ENCODE results near the gene RIN1. TPM values are rescaled to one million over a fixed set of nuclear protein-coding genes. Genes with fewer than 3 reads are reported as not detected.

Gene RIN1
- total and polyA plus RNA-seq, 2 of the 13 experiments (the other 11 are each of a cell fraction or from before 2014, with no cell fraction given) = 2.4 to 4.1 TPM

DNA sequence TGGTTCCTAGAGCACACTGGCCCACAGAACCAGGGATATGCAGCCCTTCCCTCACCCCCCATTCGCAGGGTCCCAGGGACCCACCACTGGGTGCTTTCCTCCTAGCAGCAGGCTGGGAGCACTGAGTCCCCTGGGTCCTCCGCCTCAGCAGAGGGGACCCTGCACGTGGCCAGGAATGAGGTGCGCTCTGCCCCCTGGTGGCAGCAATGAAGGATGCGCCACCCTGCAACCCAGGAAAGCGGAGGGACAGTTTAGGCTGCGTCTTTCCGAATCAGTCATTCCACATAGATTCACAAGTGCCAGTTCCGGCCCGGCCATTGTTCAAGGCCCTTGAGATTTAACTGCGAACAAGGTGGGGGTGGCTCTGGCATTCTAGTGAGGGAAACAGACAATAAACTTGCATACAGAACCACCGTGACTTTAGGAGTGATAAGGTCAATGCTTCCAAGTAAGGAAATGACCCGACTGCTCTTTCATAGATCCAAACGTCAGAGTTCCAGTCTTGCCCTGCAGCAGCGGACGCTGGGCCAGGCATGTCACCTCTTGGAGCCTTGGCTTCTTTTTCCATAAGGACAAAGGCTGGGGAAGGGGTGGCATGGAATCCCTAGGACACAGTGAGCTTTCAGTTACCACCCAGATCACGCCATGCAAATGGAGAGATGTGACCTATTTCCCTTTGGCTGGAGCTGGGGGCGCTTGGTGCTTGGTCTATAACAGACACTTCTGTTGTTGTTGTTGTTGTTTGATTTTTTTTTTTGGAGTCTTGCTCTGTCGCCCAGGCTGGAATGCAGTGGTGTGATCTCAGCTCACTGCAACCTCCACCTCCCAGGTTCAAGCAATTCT is 7.7 kb downstream of the RIN1 start (continued):
- TF ChIP-seq ZC3H13 (CRISPR knock-in tag; IDR thresholded peaks at IDR 0.05) (peak; percentile 73; the same call in 1 of the 2 replicates), ZNF709 (CRISPR knock-in tag; IDR thresholded peaks at IDR 0.05) (no peak; the same call in 1 of the 2 replicates), KMT2B (CRISPR knock-in tag; IDR thresholded peaks at IDR 0.05) (0 out of 2 replicates have a peak, but pooled peaks have one; percentile 44), ZNF292 (CRISPR knock-in tag; IDR thresholded peaks at IDR 0.05; ENCODE audit: borderline replicate concordance, low read depth) (no peak), ESRRA (CRISPR knock-in tag; IDR thresholded peaks at IDR 0.05; ENCODE audit: low read depth) (peak; percentile 57; the same call in 1 of the 2 replicates), ZNF510 (CRISPR knock-in tag; IDR thresholded peaks at IDR 0.05; ENCODE audit: low read depth) (no peak), CCAR2 (optimal IDR thresholded peaks at IDR 0.05; ENCODE audit: low read depth, low read length) (no peak), ZFP91 (CRISPR knock-in tag; IDR thresholded peaks at IDR 0.05; ENCODE audit: borderline replicate concordance) (peak; percentile 92), E2F1 (CRISPR knock-in tag; IDR thresholded peaks at IDR 0.05) (no peak), MAZ (IDR thresholded peaks at IDR 0.05; ENCODE audit: borderline replicate concordance, low read depth, low read length) (no peak), MAZ (CRISPR knock-in tag; IDR thresholded peaks at IDR 0.05; ENCODE audit: low read depth) (peak; percentile 68; the same call in 1 of the 2 replicates), NFE2L2 (IDR thresholded peaks at IDR 0.05; ENCODE audit: low read length) (no peak), THAP9 (CRISPR knock-in tag; IDR thresholded peaks at IDR 0.05; ENCODE audit: borderline replicate concordance) (peak; percentile 58; the same call in 1 of the 2 replicates), XBP1 (CRISPR knock-in tag; IDR thresholded peaks at IDR 0.05) (no peak), STAG1 (CRISPR knock-in tag; IDR thresholded peaks at IDR 0.05) (peak; percentile 87), EEA1 (CRISPR knock-in tag; IDR thresholded peaks at IDR 0.05; ENCODE audit: borderline replicate concordance) (no peak), MIXL1 (CRISPR knock-in tag; IDR thresholded peaks at IDR 0.05) (peak; percentile 80), SOX5 (CRISPR knock-in tag; IDR thresholded peaks at IDR 0.05; ENCODE audit: borderline replicate concordance) (peak; percentile 56; the same call in 1 of the 2 replicates)
- TF ChIP-seq, protein P1, sequence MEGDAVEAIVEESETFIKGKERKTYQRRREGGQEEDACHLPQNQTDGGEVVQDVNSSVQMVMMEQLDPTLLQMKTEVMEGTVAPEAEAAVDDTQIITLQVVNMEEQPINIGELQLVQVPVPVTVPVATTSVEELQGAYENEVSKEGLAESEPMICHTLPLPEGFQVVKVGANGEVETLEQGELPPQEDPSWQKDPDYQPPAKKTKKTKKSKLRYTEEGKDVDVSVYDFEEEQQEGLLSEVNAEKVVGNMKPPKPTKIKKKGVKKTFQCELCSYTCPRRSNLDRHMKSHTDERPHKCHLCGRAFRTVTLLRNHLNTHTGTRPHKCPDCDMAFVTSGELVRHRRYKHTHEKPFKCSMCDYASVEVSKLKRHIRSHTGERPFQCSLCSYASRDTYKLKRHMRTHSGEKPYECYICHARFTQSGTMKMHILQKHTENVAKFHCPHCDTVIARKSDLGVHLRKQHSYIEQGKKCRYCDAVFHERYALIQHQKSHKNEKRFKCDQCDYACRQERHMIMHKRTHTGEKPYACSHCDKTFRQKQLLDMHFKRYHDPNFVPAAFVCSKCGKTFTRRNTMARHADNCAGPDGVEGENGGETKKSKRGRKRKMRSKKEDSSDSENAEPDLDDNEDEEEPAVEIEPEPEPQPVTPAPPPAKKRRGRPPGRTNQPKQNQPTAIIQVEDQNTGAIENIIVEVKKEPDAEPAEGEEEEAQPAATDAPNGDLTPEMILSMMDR (CRISPR knock-in tag; IDR thresholded peaks at IDR 0.05) = peak; percentile 97
- TF ChIP-seq, protein P2, sequence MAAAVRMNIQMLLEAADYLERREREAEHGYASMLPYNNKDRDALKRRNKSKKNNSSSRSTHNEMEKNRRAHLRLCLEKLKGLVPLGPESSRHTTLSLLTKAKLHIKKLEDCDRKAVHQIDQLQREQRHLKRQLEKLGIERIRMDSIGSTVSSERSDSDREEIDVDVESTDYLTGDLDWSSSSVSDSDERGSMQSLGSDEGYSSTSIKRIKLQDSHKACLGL (CRISPR knock-in tag; IDR thresholded peaks at IDR 0.05) = 0 out of 2 replicates have a peak, but pooled peaks have one; percentile 52
- TF ChIP-seq, protein P3, sequence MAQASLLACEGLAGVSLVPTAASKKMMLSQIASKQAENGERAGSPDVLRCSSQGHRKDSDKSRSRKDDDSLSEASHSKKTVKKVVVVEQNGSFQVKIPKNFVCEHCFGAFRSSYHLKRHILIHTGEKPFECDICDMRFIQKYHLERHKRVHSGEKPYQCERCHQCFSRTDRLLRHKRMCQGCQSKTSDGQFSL (CRISPR knock-in tag; IDR thresholded peaks at IDR 0.05) = no peak; the same call in 1 of the 2 replicates

All from HepG2 (cell line).